ENCODE results near the gene SLC9A9.

DNA sequence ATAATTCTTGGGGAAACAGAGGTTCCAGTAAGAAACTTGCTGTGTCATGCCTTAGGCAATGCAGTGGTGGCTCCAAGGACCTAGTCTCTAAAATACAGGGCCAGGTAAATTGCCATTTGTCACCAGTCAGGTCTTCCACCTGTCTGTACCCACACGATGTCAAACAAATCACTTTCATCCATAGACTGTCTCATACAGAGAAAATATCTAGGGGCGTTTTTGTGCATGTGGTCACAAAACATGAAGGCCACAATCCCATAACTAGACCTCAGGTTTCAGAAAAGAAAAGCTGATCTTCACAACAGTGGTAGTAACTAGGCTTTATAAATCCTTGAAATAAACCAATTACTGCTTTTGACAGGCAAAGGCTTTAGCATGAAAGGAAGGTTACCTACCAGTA lies 92.3 kb downstream of the SLC9A9 start:
- TF ChIP-seq GATA1 (IDR thresholded peaks at IDR 0.05; ENCODE audit: low read depth, low read length) (no peak), POLR2A (IDR thresholded peaks at IDR 0.05; ENCODE audit: low read length) (no peak)
